Superior temporal gyrus (tissue), 1 donor: ENCODE data around the gene ZNF239.
"Not testable (repeated sequence)": the region's sequence is repeated elsewhere in the genome, so short reads cannot be mapped to it uniquely, and the experiment has no call there.

Source experiments
- DNase-seq: peaks from one replicate; pipeline ENCODE4 v3.0.0-alpha.2; 2016; ENCODE audit errors: extremely low spot score

Gene ZNF239

DNA sequence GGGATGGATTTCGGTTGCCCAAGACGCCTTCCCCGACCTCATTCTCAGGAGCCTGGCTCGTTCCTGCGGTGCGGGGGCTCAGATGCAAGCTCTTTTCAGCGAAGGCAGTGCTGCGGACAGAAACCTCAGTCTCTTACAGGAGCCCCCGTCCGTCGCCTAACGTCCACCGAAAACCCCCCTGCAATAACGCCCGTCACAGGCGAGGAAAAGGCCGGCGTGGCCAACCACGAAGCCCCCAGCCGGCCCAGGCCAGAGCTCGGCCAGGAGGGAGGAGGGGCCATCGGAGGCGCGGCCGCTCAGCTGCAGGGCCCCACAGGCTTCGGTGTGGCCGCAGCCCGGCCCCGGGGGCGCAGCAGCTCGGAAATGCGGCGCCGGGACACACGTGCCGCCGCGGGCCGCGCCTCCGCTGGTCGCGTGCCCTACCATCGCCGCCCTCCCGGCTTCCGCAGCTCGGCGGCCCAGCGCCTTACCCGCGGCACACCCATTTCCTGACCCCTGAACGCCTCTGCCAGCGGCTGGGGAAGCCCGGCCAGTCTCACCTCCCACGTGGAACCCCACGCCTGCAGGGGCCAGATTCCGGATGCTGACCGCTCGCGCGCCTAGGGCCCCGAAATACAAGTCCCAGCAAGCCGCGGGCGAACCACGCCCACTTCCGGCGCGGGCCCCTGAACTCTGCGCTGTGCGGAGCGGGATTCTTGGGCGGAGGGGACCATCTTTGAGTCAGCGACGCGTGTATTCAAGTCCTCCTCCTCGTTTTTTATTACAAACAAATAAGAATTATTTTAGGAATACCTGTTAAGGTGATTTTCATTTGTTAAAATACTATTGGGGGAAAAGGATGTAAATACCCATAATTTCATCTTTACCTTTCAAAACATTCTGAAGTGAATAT is at the start of gene ZNF239:
Gene ZNF239, minus strand, starts transcription at position 616 of the 892 bp plus-strand sequence. CDS start 16,537 bp downstream, outside the sequence.
- DNase-seq: peak; percentile 89

DNA sequence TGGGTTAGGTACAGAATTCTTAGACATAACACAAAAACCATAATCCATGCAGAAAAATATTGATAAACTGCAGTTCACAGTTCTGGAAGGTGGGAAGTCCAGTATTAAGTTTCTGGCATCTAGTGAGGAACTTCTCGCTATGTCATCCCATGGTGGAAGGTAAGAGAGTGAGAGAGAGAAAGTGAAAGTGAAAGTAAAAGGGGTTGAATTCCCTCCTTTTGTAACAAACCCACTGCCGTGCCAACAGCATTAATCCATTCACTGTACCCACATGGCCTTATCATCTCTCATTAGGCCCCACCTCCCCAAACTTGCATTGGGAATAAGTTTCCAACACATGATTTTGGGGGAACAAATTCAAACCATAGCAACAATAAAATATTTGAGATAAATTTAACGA is 48.9 kb upstream of the ZNF239 start:
- peak; percentile 28 for DNase-seq

DNA sequence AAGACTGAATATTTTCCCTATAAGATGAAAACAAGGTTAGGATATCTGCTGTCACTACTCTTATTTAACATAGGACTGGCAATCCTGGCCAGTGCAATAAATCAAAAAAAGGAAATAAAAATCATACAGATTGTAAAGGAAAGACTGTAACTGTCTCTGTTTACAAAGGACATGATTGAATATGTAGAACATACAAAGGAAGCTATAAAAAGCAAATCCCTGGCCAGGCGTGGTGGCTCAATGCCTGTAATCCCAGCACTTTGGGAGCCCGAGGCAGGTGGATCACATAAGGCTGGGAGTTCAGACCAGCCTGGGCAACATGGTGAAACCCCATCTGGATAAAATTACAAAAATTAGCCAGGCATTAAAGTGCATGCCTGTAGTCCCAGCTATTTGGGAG is 47.6 kb upstream of the ZNF239 start:
- no peak for DNase-seq

DNA sequence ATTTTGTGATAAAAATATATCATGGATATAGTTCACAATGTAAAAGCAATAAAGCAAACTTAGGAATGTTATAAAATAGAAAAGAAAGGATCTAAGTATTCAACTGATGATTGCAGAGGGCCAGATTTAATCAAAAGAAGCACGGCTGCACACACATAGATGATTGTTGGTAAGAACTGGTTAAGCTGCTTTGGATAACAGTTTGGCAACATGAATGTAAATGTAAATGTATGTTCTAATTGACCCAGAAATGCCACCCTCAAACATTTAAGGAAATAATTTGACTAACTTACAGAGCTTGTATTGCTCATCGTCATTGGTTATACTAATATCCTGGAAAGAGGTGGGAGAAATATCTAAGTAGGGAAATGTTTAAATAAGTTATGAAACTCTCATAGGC is 45.0 kb upstream of the ZNF239 start:
- no peak for DNase-seq

DNA sequence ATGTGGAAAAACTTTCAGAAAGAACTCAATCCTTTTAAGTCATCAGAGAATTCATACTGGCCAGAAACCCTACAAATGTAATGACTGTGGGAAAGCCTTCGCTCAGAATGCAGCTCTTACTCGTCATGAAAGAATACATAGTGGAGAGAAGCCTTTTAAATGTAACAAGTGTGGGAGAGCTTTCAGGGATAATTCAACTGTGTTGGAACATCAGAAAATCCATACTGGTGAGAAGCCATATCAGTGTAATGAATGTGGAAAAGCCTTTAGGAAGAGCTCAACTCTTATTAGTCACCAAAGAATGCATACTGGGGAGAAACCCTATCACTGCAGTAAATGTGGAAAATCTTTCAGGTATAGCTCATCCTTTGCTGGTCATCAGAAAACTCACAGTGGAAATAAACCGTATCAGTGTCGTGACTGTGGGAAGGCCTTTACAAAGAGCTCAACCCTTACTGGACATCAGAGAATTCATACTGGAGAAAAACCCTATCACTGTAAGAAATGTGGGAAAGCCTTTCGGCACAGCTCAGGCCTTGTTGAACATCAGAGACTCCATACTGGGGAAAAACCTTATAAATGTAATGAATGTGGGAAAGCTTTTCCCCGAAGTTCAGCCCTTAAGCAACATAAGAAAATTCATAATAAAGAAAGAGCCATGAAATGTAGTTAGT is 42.4 kb upstream of the ZNF239 start:
- no peak for DNase-seq

DNA sequence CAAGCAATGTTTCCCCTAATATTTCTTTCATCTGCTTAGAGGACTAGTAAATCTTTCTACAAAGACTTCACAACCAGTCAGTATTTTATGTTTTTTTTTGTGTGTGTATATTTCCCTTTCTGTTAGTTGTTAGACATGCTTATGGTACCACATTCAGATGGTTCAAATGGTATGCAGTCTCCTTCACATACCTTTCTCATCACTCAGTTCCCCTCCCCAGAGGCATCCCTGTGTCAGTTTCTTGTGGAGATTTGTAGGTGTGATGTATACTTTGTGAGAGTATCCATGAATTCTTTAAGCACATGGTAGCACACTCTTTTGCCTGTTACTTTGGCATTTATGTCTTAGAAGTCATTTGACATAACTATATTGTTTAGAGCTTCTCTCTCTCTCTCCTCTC is 36.2 kb upstream of the ZNF239 start:
- DNase-seq: no peak

DNA sequence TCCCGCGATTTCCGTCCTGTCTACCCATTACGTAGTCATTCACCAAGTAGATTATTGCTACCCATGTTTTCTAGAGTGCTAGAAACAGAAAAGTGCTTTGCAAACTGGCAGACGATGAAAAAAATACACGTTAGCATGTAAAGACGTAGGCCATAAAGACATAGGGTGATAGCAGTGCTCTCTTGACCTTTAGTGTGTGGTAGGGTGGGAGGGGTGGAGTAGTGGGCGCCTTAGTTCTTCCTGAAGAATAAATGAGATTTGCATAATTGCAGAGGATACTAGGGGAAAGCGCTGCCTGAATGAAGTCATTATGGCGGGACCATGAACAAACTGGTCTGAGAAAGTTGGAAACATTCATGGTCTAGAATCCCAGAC is 32.8 kb upstream of the ZNF239 start:
- no peak for DNase-seq

DNA sequence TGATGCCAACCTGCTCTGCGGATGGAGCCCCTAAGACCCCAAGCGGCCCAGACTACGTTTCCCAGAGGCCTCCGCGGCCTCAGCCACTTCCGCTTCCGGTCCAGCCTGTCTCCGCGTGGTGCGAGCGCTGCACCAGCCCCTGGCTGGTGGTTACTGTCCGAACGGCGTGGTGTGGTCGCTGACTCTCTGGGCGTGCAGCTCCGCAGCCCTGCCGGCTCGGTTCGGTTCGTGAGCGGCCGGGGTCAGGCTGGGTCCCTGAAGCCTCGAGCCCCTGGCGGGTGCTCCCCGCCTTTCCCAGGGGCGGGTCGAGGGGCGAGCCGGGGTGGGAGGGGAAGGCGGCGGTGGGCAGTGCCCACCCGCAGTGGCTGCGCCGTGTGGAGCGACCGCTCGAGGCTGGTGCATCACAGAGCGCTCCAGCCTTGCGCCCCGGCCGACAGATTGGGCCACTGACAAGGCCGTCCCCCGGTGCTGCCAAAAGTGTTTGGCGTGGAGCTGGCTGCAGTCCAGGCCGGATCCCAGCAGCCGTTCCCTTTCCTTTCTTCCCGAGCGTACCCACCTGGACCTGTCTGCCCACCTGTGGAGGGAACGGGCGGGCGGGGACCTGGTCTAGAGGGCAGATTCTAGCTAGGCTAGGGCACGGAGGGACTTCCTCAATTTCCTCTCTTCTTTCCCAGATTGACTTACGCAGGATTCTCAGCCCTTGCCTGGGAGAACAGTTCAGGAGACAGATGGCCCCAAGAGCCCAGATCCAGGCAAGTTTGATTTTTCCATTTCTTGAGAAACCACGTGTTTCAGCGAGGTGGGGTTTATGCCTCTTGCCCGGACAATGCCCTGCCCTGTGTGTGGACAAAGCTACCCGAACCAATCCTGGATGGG is 32.1 kb upstream of the ZNF239 start, which contains the start of gene ZNF485:
Gene ZNF485, plus strand, starts transcription at position 116 of the 876 bp plus-strand sequence. Its CDS starts 613 bp downstream, at position 729.
- DNase-seq: peak; percentile 85

DNA sequence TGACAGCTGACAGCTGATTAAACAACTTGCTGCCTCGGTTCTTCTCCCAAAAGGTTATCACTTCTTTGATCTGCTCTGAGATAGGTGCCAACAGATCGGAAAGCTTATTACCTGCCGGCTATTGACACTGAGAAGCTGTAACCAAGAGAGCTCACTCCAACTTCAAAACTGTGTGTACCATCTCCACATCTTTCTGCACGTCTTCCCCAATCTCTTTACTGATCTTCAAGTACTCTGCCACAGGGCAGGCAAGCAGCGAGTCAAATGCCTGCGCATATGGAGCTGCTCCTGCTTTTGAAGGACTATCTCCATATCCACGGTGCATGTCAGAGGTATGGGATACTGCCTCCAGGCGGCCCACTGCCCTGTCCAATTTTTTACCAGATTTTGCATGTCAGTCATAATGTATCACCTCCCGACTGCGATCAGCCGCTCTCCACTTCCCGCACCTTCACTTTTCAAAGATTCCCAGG is 31.5 kb upstream of the ZNF239 start:
- DNase-seq: no peak

DNA sequence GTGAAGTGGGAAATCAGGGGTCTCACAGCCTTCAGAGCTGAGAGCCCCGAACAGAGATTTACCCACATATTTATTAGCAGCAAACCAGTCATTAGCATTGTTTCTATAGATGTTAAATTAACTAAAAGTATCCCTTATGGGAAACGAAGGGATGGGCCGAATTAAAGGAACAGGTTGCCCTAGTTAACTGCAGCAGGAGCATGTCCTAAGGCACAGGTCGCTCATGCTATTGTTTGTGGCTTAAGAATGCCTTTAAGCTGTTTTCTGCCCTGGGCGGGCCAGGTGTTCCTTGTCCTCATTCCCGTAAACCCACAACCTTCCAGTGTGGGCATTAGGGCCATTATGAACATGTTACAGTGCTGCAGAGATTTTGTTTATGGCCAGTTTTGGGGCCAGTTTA is 27.2 kb upstream of the ZNF239 start:
- DNase-seq: not testable (repeated sequence)

DNA sequence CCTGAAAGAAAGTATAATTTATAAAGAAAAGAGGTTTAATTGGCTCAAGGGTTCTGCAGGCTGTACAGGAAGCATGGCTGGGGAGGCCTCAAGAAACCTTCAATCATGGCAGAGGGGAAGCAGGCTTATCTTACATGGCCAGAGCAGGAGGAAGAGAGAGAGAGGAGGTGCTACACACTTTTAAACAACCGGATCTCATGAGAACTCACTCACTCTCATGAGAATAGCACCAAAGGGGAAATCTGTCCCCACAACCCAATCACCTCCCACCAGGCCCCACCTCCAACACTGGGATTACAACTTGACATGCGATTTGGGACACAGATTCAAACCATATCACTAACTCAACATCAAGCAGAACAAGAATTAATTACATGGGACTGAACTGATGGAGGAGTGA is 24.9 kb upstream of the ZNF239 start:
- DNase-seq: no peak

DNA sequence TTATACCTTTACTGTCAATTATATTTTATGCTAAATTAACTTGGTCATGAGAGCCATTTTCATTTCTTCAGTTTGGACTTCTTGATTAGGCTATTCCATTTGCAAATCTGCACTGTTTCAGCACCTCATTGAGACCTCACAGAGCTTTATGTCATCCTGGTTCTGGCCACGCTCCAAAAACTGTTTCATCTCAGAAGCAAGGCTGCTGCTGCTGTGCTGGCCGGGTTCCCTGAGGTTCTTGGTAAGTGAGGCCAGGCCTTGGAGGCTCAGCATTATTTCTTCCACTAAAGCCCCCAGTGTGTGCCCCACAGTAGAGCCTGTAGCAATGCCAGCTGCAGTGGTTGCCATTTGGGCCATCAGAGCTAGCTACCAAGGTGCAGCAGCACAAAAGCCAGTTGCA is 24.0 kb upstream of the ZNF239 start:
- DNase-seq: no peak

DNA sequence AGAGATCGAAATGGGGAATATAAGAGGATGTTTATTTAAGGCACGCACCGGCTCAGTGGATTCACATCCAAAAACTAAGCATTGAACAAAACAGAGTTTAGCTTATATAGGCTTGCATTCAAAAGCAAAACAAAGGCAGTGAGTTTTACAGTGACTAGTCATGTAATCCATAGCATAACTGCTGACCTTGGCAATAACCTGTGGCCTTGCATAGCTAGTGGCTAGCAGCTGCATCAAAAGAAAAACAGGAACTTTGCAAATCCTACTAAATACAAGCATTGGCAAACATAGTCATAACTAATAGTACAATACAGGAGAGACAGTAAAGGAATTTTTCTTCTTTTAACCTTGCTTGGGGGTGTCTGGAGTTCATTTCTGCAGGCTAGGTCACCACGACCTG is 22.1 kb upstream of the ZNF239 start:
- no peak for DNase-seq

DNA sequence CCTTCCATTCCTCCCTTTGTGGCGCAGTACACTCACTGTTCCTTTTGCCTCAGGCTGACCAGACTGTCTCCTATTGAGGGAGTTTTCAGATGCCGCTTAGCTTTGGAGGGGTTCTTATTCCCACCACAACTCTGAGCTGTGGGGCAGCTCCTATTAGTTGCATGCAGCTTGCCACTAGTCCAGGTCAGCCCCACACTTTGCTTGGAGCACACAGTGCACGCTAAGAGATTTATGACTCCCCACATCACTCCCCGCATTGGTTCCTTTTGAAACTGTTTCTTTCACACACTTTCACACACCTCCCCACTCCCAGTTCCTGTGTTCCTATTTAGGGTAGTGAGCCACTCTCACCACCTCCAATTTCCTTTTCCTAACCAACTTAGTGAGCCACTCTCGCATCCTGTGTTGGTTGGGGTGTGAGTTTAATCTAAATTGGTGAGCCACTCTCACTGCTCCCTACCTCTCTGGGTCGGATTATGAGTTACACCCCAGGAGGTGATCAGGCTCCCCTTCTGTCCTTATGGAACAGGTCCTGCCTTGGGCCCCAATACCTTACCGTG is 21.4 kb upstream of the ZNF239 start:
- DNase-seq: peak; percentile 27

DNA sequence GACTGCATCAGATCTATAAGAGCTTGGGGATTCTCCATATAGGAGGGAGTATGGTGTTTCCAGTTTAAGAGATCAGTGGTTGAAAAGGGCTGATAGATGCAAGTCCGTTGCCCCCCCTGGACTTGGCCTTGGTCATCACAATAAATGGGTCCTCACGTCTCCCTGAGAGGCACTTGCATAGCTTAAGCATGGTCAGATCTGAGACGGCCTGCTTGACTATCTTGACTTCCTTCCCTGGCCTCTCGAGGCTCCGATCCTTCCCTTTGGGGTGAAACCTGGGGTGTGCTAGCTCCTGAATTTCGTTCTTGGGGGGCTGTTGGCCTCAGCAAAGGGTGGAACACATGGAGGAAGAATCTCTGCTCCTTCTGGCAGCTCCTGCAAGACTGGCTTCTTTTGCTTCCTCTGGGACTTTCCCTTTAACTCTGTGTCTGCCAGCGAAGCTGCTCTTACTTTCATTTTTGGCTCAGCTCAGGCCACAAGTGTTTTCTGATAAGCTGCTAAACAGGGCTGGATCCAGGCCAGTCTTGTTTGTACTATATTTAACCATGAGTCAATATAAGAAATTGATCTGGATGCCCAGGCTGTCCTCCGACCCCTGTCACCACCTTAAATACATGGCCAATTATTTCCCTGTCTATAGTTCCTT is 20.7 kb upstream of the ZNF239 start:
- DNase-seq: no peak

DNA sequence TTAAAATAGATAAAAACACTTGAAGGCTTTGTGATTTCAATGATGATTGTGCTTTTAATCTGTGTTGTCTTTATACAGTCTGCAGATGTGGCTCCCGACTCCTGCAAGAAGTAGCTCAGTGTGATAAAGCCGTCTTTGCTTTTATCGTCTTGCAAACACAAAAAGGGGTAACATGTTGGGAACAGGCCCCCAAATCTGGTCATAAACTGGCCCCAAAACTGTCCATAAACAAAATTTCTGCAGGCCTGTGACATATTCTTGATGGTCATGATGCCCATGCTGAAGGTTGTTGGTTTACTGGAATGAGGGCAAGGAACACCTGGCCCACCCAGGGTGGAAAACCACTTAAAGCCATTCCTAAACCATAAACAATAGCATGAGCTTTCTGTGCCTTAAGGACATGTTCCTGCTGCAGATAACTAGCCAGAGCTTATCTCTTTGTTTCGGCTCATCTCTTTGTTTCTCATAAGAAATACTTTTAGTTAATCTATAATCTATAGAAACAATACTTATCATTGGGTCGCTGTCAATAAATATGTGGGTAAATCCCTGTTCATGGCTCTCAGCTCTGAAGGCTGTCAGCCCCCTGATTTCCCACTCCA is 17.0 kb upstream of the ZNF239 start:
- DNase-seq: no peak

DNA sequence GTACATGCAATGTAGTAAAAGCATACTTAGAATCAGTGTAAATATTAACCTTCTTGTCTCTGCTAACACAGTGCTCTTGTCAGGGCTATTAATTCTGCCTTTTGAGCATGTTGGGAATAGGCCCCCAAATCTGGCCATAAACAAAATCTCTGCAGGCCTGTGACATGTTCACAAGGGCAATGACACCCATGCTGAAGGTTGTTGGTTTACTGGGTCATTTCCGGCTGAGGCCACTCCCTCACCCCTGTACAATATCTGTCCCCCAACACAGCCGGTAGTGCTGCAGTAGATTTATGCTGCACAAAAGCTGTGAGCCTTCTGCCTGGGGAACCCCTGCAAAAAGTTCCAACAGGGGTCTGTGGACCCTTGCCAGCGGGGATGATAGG is 12.3 kb upstream of the ZNF239 start:
- DNase-seq: not testable (repeated sequence)

DNA sequence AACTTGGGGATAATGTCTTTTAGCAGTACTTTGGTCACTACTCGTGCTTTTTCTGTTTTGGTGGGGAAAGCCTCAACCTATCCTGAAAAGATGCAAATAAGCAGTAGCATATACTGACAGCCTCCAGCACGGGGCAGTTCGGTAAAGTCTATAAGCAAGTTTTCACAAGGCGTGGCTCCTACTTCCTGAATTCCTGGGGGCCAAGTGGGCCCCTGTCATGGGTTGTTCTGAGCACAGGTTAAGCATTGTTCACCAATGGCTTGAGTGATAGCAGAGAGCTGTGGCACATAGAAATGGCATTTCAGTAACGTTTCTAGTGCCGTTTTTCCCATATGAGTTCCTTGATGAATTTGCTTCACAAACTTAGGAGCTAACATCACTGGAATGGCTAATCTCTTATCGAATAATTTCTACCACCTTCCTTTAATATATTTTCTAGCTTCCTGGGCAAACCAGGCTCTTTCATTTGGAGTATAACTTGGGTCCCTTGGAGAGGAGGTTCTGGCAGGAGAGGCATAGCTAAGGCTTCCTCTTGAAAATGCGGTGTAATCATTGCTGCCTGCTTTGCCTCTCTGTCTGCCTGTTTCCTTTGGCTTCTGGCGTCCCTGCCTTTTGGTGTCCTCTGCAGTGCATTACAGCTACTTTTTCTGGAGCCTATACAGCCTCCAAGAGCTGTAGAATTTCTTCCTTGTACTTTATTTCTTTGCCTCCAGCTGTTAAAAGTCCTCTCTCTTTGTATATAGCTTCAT is 11.7 kb upstream of the ZNF239 start:
- no peak for DNase-seq

DNA sequence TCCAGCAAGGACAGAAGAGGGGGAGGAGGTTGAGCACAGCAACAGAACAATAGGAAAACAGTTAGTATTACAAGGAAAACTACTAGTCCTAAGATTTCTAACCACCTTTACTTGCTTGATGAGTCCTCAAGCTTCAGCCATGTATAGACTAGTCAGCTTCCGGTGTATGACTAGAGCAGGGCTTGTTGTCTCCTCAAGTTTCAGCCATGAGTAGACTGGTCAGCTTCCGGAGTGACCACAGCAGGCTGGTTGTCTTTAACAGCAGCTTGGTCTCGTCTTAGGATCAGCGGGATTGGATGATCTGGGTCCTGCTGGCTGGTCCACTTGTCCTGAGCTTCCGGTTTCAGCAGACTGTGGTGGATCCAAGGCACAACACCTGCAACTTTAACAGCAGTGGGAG is 10.6 kb upstream of the ZNF239 start:
- DNase-seq: no peak

DNA sequence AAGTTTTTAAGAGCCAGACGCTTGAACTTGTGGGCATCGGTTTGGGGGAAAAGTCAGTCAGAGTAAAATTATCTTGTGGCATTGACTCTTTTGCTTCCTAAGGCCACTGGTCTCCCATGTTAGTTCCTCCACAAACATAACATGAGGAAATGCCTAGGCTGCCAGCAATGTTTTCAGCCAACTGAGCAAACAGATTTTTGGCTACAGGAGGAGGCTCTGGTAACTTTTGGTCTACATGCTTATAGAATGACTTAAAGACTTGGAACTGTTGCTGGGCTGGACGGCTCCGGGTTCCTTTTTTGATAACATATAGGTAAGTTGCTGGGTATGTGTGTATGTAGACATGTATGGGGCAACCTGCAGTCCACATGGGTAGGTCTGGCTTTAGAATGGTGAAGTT is 9.6 kb upstream of the ZNF239 start:
- DNase-seq: no peak
